HG03521 (cell line): ENCODE measurements around the gene PHACTR3.

Experiments used
- ATAC-seq: cut with Tn5 transposase; IDR thresholded peaks from one replicate; pipeline ENCODE4 v1.9.1; 2021; ENCODE audit warnings: mild to moderate bottlenecking, moderate library complexity; ENCODE audit not compliant: unreplicated experiment

Gene PHACTR3

DNA sequence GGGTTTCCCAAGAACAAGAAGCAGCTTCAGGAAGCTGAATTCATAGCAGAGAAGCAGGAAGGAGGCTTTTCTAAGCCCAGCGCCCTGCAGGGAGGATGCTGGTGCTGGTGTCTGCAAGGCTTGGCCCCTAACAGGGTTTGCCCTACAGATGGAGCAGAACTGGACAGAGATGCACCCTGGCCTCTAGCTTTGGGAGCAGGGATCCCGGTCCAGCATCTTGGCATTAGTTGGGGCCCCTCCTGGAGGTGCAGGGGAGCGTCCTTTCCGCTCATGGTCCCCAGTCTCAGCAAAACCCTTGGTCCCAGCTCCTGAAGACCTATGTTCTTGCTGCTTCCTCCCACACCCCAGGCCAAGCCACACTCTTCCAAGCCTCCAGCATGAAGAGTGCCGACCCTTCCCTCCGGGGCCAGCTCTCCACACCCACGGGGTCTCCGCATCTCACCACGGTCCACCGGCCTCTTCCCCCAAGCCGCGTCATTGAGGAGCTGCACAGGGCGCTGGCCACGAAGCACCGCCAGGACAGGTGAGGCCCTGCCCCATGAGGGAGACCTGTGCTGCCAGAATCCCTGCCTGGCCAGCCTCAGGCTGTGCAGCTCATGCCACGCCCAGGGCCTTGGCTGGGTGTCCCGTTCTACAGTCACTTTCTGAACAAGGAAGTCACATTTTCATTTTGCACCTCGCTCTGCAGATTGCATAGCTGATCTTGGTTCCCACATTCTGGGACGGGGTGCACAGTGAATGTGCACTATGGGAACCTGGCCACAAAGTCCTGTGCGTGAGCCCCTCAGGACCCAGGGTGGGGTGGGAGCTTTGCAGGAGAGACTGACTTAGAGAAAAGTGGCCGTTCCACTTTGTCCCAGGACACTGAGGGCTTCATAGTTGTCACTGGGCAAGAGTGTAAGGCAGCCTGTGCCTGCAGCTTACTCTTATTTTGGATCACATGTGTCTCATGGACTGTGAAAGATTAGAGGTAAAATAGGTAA is 168.9 kb downstream of the PHACTR3 start:
- no peak for ATAC-seq

DNA sequence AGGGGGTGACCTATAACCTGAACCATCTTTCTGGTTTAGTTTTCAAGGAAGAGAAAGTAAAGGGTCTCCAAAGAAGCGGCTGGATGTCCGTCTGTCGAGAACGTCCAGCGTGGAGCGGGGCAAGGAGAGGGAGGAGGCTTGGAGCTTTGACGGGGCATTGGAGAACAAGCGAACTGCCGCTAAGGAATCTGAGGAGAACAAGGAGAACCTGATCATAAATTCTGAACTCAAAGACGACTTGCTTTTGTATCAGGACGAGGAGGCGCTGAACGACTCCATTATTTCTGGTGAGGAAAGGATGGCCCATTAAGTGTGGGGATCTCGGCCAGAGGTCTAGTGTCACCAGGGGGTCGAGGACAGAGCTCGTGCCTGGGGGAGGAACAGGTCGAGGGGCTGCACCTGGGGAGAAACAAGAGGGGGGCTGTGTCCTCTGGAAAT is 169.9 kb downstream of the PHACTR3 start:
- no peak for ATAC-seq

DNA sequence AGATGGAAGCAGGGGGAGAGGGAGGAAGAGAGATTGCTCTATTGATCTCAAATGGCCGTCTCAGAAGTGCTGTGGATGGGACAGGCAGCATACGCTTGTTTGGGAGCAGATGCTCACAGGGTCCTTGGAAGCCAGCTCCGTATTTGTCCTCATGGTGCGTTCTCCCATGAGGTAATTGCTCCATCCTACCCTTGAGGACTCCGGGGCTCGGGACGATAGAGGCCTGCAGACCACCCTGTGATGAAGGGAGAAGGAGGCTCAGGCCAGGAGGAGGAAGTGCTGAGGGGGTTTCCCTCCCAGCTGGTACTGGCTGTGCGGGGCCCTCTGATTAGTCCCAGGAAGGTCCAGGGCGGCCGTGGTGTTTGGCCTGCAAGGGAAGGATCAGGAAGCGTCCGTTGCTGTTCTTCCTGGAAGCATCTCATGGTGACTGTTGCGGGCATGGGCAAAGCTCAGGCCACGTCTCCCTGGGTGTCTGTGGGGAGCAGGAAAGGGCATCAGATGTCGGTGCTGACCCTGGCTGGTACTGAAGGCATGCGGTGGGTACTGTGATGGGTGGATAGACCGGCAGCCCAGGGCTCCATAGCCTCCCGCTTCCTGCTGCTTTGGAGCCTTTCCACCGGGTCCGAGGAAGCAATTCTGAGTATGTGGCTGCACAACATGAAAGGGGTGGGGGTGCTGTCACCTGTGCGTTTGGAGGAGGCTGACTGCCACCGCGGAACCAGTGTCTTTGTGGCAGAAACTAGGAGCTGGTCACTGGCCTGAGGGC is 170.8 kb downstream of the PHACTR3 start:
- ATAC-seq, result no peak

DNA sequence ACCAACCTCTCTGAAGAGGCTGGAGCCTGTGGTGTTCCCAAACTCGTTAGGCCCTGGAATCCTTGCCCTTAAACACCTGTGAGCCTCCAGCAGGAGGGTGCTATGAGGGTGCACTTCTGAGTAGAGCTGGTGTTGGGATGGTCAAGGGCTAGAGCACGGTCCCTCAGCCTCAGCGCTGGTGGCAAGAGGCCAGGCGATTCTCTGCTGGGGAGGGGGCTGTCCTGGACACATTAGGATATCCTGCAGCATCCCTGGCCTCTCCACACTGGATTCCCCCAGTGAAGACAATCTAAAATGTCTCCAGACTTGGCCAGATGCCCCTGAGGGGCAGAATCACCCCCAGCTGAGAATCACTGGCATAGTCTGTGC is 171.3 kb downstream of the PHACTR3 start:
- no peak for ATAC-seq

DNA sequence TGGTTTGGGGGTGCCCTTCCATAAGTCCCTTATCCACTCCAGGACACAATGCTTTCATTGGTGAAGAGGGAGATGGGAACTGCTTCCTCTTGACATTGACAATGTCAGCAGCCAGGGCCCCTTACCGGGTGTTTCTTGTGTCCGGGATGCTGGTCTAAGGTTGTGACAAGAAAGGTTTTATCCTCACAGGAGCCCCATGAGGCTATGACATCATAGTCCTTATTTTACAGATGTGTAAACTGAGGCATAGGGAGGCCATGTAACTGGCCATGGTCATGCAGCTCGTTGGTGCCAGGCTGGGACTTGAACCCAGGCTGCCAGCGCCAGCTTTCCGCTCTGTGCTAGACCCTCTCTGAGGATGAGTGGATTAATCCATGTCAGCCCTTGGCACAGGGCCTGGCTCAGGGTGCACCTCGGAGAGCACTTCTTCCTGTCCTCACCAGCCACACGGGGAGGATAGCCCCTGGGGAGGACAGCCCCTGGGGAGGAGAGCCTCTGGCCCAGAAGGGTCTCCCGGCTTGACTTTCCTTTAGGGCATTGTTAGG is 171.8 kb downstream of the PHACTR3 start:
- ATAC-seq, result no peak

DNA sequence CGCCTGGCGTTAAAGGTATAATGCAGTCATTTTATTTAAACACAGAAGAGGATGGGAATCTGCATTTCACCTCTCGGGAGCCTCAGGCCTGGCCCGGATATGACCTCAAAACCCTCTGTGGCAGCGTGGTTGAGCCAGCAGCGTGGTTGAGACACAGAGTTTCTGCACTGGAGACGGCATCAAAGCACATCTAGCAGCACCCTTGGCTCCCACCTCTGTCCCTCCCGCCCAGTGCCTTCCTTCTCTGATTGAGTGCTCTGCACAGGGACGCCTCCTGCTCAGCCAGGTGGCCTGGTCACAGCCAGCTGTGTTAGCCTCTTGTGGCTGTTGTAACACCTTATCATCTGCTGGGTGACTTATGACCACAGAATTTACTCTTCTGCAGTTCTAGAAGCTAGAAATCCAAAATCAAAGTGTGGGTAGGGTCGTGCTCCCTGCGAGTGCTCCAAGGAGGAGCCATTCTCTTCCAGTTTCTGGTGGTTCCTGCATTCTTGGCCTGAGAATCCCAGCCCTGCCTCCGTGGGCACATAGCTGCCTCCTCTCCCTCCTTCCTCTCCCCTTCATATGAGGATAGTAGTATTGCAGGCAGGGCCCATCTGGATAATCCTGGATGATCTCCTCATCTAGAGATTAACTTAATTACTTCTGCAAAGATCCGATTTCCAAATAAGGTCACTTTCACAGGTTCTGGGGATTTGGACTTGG is 172.4 kb downstream of the PHACTR3 start:
- no peak for ATAC-seq

DNA sequence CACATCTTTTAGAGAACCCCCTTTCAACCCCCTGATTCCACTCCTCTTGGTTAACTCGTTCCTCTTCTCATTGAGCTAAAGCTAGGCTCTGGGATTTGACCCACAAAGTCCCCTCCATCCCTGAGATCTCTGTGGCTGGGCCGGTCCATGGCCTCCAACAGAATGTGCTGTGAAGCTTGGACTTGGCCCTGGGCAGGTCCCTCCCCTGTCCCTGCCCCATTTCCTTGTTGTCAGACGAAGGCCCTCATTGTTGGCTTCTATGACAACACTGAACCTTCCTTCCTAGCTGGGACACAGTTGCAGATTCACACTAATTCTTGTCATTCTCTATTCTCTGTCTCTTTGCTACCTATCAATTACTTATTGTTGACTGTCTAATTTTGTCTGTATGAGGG is 173.0 kb downstream of the PHACTR3 start:
- no peak for ATAC-seq

DNA sequence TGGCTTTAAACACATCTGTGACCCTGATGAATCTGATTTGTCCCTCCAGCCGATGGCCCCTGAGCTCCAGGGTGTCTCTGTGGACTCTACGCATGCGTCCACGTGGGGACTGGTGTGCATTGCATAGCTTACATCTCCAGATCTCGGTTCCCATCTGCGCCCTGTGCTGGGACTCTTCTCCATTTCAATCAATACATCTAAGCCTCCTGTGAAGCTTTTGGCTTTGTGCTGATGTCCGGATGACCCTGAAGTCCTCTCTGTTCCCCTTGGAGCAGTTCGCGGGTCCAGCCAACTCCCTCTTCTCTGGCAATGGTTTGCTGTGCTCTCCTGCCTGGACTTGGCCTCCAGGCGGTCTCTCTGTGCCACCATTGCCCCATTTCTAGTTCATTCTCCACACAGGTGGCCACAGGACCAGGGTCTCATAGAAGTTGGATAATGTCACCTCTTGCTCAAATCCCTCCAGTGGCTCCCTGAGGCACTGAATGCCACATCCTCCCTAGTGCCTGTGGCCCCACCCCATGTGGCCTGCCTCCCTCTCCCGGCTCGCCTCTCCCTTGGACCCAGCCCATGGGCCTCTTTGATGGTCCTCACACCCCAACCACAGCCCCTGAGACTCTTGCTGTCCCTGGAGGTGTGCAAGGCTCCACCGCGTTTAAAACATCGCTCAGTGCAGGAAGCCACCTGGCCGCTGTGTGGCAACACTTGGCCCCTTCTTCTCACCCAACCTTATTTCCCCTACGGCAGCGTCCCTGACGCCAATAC is 173.7 kb downstream of the PHACTR3 start:
- no peak for ATAC-seq

DNA sequence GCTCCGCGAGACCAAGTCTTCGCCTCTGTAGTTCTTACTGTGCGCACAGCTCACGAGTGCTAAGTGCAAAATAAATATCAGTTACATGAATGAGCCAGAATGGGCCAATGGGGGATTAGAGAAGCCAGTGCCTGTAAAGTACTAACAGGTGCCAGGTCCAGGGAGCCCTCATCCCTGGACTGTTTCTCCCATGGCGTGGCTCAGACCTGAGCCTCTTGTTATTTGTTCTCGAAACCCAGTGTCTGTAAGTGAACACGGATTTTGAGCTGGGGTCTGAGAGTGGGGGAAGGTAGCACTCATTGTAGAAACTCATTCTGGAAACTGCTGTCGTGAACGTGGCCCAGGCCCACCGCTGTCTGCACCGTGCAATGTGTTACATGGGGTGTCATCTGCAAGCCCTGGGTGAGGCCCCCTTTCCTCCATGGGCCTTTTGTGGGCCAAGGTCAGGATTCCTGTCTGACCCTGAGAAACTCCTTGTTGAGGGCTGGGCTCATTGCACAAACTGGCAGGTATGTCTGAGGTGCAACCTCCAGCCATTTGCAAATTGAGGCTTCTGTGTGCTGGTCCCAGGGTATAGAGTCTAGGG is 174.4 kb downstream of the PHACTR3 start:
- ATAC-seq, result no peak

DNA sequence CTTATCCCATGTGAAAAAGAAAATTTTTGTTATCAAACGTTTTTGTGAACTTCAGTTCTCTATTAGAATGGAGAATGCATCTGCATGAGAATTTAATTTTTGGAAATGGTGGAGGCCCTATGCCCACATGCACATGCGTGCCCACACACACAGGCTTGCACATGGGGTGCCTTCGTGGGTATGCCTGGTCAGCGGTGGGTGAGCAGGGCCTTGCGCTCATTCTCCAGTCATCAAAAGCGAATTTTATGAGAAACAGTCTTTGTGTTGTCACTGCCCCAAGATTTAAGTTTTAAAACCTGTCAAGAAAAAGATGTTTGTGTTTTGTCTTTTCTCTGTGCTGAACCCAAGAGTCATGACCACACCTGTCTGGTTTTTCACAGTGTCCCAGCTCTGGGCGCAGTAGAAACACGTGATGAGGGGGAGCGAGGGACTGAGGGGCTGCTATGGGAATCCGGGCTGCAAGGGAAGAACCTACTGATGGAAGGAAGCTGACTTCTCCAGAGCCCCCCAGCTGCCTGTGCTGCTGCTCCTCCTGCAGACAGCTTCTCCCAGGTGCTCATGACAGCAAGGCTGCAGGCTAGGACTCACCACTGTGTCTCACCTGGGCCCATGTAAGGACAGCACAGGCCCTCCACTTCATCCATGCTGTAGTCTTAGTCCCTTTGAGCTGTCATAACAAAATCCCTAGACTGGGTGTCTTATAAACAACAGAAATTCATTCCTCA is 175.5 kb downstream of the PHACTR3 start:
- no peak for ATAC-seq

DNA sequence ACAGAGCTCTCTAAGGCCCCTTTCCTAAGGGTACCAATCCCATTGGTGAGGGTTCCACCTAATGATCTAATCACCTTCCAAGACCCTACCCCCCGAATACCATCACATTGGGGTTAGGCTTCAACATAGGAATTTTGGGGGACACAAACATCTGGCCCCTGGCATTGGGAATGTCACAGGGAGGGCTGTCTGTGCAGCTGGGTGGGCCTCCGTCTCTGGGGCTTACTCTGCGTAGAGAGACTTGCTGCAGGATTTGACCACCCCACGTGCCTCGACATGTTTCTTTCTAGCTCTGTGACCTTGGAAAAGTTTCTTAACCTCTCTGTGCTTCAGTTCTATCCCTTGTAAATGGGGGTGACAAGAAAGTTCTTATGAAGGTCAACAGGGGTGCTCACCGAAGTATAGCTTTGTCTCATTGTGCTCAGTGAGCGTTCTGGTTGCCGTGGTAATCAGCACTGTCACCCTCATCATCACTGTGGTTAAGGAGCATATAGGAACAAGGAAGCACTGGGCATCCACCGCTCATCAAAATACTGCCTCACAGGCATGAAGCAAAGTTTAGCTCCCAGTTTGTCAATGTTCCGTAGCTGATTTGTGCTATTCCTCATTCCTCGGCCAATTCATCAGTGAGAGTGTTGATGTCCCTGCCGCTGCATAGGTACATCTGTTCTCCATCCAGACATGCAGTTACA is 176.3 kb downstream of the PHACTR3 start:
- ATAC-seq, result no peak

DNA sequence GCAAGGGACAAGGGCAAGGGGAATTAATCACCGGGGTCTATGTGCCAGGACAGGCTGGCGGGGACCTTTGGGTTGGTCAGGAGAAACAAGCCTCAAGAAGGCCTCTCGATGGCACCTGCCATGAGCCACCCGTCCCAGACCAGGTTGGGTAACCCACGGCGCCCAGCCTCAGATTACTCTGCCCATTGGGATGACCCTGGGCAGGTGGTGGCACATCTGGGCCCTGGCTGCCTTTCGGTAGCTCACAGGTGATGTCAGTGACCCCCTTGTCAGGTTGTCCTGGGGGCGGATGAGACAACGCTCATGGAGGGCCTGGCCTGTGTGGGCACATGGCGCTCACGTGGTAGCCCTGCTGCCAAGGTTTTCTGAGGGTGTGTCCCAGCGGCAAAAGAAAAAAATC is 176.9 kb downstream of the PHACTR3 start:
- no peak for ATAC-seq

DNA sequence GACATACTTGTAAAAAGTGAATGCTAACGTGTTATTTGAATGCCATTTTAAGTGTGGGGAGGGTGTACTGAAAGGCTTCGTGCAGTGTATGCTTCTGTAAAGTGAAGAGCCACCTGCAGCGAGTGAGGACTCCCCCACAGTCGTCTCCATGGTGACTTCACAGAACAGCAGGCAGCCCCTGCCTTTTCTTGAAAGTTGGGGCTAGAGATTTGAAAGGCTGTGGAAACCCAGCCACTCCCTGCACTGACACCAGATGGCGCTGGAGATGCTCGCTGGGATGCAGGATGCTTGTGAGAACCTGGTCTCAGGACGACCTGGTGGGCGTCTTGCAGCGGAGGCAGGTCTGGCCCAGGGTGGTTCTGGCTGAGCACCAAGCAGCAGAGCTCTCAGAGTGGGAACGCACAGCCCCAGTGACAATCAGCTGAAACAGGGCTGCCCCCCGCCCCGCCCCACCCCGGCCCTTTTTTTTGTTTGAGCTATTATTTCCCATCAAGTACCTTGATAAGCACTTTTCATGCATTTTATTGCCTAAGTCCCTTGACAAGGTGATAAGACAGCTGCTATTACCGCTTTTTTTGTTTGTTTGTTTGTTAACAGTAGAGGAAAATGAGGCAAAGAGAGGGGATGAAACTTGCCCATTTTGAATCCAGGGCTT is 178.8 kb downstream of the PHACTR3 start:
- ATAC-seq, result no peak

DNA sequence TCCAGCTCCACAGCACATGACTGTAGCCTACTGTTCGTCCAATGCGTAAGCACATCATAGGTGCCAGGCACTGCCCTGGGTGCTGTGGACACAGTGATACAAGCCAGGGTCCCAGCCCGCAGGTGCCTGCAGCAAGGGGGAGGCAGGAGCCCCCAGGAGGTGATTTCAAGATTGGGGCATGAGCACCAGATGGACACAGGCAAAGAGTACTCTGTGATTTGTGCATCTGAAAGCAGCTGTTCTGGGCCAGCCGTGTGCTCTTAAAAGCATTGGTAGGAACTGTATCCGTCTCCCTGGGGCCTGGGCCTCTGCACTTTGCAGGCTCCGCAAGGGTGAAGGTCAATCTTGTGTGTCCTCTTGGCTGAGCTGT is 179.3 kb downstream of the PHACTR3 start:
- ATAC-seq, result no peak

DNA sequence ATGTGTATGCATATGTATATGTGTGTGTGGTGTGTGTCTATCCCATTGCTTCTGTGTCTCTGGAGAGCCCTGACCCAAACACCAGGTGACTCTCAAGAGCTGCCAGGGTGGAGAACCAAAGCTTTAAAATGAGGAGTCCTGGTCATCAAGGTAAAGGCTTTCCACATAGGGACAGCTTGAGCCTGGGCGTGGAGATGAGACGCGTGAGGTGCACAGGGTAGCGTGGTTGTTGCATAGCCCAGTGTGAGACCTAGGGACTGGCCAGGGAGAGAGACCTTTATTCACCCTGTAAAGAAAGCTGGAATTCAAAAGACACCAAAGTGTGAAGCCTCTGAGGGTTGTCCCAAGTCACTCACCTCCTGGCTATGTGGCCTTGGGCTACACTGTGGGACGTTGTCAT is 180.0 kb downstream of the PHACTR3 start:
- no peak for ATAC-seq

DNA sequence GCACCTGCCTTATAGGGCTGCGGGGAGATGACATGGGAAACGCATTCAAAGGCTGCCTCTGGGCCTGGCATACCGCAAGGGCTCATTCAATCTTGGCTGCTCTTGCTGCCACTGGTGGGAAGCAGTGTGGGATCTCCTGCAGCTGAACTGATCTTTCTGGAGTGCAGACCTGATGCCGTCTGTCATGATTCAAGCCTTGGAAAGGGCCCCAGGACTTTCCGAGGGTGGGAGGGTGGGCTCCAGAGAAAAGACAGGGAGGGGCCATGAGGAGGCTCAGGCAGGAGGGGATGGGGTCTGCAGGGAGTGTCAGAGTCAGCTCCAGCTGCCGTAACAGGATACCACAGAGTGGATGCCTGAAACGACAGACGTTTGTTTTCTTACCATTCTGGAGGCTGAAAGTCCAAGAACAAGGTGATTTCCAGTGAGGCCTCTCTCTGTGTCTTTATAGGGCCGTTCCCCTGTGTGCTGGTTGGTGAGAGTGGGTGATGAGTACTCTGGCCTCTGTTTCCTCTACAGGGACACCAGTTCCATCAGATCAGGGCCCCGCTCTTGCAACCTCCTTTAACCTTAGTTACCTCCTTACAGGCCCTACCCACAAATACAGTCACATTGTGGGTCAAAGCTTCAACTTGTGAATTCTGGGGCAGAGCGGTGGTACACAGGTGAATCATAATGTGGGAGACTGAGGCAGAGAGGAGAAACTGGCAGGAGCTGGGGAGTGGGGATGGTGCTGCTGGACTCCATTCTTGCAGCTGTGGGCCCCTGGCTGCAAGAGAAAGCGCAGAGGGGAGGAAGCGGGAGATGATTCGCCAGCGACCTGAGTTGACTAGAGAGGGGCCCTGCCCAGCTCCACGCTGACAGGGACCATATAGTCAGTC is 180.7 kb downstream of the PHACTR3 start:
- no peak for ATAC-seq

DNA sequence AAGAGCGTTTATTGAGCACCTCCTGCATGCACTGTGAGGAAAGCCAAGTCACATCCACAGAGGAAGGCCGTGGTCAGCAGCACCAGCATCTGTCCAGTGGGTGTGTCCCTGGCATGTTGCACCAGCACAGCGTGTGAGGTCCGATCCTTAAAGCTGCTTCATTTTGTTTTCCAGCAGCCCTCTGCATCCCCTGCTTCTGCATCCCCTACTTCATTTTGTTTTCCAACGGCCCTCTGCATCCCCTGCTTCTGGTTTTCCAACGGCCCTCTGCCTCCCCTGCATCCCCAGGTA is 181.3 kb downstream of the PHACTR3 start:
- no peak for ATAC-seq
